ENCODE measurements around the gene CPXM2.

Gene CPXM2

DNA sequence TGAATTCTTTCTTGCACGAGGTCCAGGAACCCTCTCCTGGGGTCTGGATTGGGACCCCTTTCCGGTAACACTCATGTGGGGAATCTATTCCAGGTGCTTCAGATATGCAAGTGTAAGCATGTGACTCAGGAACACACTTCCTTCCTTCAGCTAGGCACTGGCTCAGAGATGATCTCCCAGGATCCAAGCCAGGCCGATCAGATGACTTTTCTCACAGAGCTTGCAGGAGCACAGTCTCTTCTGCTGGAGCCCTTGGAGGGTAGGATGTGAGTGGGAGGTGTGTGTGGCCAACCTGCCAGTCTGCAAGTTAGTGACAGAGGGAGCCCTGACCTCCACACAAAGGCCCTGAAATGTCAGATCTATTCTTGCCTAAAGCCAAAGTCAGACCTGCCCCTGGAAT lies 108.3 kb downstream of the CPXM2 start:
- no peak for TF ChIP-seq Cebpa-rat (IDR thresholded peaks at IDR 0.05)

DNA sequence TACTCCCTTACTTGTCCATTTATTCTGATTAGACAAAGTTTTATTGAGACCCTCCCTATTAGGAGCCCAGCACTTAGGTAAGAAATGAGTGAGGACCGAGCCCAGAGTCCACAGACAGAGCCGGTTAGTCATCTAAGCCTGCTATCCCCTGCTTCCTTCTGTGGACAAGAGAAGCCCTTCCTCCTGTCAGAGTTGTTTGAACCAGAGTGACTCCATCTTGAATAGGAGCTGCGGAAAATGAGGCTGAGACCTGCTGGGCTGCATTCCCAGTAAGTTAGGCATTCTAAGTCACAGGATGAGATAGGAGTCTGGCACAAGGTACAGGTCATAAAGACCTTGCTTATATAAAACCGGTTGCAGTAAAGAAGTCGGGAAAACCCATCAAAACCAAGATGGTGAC lies 109.1 kb downstream of the CPXM2 start:
- H4K20me1 ChIP-seq: peaks cover 0 to 16% (median 0%) of the 10 kb centered on the region in 11 experiments; a peak in 3 of 22 replicates
- no peak overlapping the region for H3K27ac ChIP-seq
- H3K36me3 ChIP-seq: no peaks in the 10 kb centered on the region
- no peak overlapping the region for H3K4me2 ChIP-seq
- no peaks in the 10 kb centered on the region for H3K9me3 ChIP-seq (replicated peaks in 1 of 11)
- no peaks in the 10 kb centered on the region for H3K4me1 ChIP-seq
- H3K27me3 ChIP-seq: peaks cover 14 to 95% (median 36%) of the 10 kb centered on the region in 11 experiments
- no peak overlapping the region for H3K4me3 ChIP-seq
- H3K9ac ChIP-seq: no peak overlapping the region
- no peak for TF ChIP-seq Cebpa-rat (IDR thresholded peaks at IDR 0.05)

More for the DNA sequence above, 108.3 kb downstream of the CPXM2 start:
- Histone ChIP-seq H3K27me3 (peaks cover 7 to 87% (median 29%) of the 10 kb centered on the region in 11 experiments), H3K36me3 (no peaks in the 10 kb centered on the region), H3K4me3 (no peak overlapping the region), H3K9me3 (replicated peaks in 1 of 11) (peaks cover 0 to 2% (median 0%) of the 10 kb centered on the region in 11 experiments; a peak in 1 of 22 replicates), H3K4me2 (no peak overlapping the region), H3K9ac (no peak overlapping the region), H3K4me1 (no peaks in the 10 kb centered on the region), H4K20me1 (peaks cover 0 to 16% (median 0%) of the 10 kb centered on the region in 11 experiments; a peak in 3 of 22 replicates), H3K27ac (no peak overlapping the region)

DNA sequence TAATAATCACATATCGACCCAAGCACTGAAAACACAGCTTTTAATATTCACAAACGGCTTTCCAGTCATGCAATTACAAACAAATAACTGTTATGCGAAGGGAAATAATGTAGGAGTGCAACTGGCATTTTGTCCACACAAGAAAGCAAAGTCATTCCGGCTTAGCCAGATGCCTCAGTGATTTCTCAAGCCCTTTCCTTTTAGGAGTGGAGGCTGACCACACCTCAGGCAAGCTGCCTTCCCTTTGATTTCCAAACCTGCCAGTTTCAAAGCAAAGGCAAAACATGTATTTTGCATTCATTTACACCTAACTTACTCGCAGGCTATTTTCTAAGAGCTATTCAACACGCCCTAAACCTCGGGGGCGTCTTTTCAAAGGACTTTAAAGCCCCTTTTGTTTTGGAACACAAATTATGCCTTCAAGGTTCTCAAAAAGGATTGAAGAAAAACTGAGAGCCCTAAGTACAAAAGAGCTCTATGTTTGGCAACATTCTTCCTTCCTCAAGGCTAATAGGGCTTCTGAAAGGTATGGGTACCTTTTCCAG lies 109.6 kb downstream of the CPXM2 start:
- Histone ChIP-seq H3K9ac (no peak overlapping the region), H4K20me1 (peaks cover 0 to 18% (median 0%) of the 10 kb centered on the region in 11 experiments; a peak in 3 of 22 replicates), H3K27ac (no peak overlapping the region), H3K36me3 (no peaks in the 10 kb centered on the region), H3K4me2 (no peak overlapping the region), H3K4me1 (no peaks in the 10 kb centered on the region), H3K4me3 (no peak overlapping the region), H3K9me3 (replicated peaks in 1 of 11) (no peaks in the 10 kb centered on the region), H3K27me3 (peaks cover 20 to 99% (median 42%) of the 10 kb centered on the region in 11 experiments)
- TF ChIP-seq Cebpa-rat (IDR thresholded peaks at IDR 0.05): no peak

DNA sequence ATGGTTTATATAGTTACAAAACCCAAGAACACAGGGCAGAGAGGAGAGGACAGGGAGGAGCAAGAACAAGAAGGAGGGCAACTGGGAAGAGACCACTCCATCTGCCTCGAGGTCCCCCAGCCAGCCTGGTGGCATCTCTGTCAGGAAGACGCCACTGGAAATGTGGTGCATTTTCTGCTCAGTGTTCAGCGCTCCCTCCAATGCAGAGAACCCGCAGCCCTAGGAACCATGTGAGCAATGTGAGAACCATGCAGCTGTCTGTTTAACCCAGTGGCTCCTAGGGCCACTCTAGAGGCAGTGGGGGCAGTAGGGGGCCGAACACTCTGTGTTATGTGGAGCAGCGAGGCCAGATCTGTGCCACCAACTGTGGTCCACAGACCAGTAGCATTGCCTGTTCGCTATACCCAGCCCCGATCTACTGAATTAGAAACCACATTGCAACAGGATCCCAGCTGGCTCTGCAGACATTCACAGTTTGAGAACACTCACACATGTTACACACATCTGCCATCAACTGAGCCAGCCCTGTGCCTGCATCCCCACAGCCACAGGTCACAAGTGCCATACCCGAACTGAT lies 110.2 kb downstream of the CPXM2 start:
- Histone ChIP-seq H3K9ac (no peak overlapping the region), H3K27ac (no peak overlapping the region), H3K9me3 (replicated peaks in 1 of 11) (no peaks in the 10 kb centered on the region), H3K4me1 (no peaks in the 10 kb centered on the region), H3K27me3 (peaks cover 26 to 100% (median 48%) of the 10 kb centered on the region in 11 experiments), H3K4me2 (no peak overlapping the region), H4K20me1 (peaks cover 0 to 19% (median 0%) of the 10 kb centered on the region in 11 experiments; a peak in 3 of 22 replicates), H3K36me3 (no peaks in the 10 kb centered on the region), H3K4me3 (no peak overlapping the region)
- TF ChIP-seq Cebpa-rat (IDR thresholded peaks at IDR 0.05): no peak

DNA sequence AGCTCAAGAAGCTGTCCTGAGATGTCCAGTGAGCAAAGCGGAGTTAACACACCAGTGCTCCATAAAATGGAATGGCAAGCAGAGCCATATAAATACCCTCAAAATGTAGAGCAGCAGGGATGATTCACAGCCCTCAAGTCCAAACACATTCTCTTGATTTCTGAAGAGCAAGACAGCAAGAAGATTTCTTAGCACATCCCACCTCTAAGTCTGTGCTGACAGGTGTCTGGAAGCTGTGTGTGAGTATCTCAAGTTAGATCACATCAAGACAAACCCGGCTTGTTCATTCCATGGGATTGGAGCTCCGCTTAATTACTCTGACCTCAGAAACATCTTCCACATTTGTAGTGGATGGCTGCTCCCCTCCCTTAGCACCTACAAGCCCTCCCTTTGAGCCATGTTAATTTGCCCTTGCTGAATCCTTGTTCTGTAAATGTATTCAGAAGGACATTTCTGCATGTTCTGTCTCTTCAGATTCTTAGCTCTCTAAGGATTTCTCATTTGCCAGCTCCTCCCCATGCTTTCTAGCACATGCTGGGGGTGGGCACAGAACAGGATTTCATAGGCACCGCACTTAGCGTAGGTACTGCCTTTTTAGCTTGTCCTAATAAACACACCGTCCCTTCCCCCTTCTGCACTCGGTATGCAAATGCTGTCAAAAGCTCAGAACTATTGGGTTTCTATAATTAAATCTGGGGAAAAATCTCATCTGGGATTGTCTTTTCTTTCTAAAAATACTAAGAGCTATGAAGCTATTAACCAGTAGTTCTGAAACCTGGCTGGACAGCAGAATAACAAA lies 112.7 kb downstream of the CPXM2 start:
- Histone ChIP-seq H3K4me3 (no peak overlapping the region), H3K27me3 (peaks cover 50 to 100% (median 70%) of the 10 kb centered on the region in 11 experiments), H3K9ac (no peak overlapping the region), H4K20me1 (peaks cover 0 to 19% (median 0%) of the 10 kb centered on the region in 11 experiments; a peak in 3 of 22 replicates), H3K27ac (no peak overlapping the region), H3K9me3 (replicated peaks in 1 of 11) (peaks cover 0 to 6% (median 2%) of the 10 kb centered on the region in 11 experiments; a peak in 13 of 22 replicates), H3K4me2 (no peak overlapping the region), H3K36me3 (no peaks in the 10 kb centered on the region), H3K4me1 (no peaks in the 10 kb centered on the region)
- TF ChIP-seq Cebpa-rat (IDR thresholded peaks at IDR 0.05): no peak

DNA sequence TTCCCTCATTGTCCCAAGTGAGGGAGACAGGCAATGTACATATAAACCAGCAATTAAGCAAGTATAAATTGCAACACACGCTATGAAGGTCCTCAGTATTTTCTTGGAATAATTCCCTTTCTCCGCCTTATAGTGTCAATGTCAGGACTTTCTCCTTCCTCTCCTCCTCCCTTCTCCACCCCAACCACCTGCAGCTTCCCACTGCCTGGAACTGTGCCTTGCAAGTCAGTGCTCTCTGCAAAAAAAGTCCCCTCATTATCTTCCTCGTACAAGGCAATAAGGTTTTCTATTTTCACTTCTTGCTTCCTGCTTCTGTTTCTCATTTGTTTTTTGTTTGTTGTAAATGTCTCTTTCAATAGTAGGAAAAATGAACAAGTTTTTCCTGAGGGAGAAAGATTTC lies 113.7 kb downstream of the CPXM2 start:
- H3K9me3 ChIP-seq (replicated peaks in 1 of 11): peaks cover 9 to 16% (median 13%) of the 10 kb centered on the region in 11 experiments
- H3K4me1 ChIP-seq: no peaks in the 10 kb centered on the region
- H3K27ac ChIP-seq: no peak overlapping the region
- TF ChIP-seq Cebpa-rat (IDR thresholded peaks at IDR 0.05): no peak
- no peak overlapping the region for H3K9ac ChIP-seq
- no peak overlapping the region for H3K4me3 ChIP-seq
- peaks cover 50 to 95% (median 70%) of the 10 kb centered on the region in 11 experiments for H3K27me3 ChIP-seq
- no peaks in the 10 kb centered on the region for H3K36me3 ChIP-seq
- no peak overlapping the region for H3K4me2 ChIP-seq
- H4K20me1 ChIP-seq: peaks cover 0 to 19% (median 0%) of the 10 kb centered on the region in 11 experiments; a peak in 3 of 22 replicates

DNA sequence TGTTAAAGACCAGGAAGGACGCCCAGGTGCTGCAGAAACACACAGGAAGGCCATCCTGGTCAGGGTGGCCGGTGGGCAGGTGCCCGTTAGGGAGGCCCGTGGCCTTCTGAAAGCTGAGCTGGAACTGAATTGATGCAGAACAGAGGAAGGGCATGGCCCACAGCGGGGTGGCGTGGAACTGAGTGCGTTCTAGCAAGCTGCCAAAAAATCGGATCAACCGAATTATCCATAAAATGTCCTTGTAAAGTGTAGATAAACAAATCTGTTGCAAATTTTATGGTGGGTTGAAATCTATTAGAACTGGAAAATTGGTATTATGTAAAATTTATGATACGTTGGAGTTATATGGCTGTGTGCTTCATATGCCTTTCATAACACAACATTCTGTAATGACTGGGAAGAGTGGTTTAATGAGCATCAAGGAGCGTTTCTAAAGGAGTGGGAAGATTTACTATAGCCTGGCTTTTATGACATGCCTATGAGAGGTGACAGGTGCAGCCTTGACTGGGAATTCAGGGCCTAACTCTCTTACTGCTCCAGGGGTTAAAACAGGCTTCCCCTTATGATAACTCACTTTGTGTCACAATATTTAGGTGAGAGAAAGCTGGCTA lies 117.4 kb downstream of the CPXM2 start:
- H3K4me1 ChIP-seq: no peaks in the 10 kb centered on the region
- no peak overlapping the region for H3K27ac ChIP-seq
- H3K4me2 ChIP-seq: no peak overlapping the region
- no peak overlapping the region for H3K4me3 ChIP-seq
- H3K9me3 ChIP-seq (replicated peaks in 1 of 11): peaks cover 12 to 32% (median 25%) of the 10 kb centered on the region in 11 experiments
- peaks cover 0 to 9% (median 0%) of the 10 kb centered on the region in 11 experiments; a peak in 2 of 22 replicates for H4K20me1 ChIP-seq
- peaks cover 81 to 95% (median 84%) of the 10 kb centered on the region in 11 experiments for H3K27me3 ChIP-seq
- H3K36me3 ChIP-seq: no peaks in the 10 kb centered on the region
- TF ChIP-seq Cebpa-rat (IDR thresholded peaks at IDR 0.05): no peak
- H3K9ac ChIP-seq: no peak overlapping the region

DNA sequence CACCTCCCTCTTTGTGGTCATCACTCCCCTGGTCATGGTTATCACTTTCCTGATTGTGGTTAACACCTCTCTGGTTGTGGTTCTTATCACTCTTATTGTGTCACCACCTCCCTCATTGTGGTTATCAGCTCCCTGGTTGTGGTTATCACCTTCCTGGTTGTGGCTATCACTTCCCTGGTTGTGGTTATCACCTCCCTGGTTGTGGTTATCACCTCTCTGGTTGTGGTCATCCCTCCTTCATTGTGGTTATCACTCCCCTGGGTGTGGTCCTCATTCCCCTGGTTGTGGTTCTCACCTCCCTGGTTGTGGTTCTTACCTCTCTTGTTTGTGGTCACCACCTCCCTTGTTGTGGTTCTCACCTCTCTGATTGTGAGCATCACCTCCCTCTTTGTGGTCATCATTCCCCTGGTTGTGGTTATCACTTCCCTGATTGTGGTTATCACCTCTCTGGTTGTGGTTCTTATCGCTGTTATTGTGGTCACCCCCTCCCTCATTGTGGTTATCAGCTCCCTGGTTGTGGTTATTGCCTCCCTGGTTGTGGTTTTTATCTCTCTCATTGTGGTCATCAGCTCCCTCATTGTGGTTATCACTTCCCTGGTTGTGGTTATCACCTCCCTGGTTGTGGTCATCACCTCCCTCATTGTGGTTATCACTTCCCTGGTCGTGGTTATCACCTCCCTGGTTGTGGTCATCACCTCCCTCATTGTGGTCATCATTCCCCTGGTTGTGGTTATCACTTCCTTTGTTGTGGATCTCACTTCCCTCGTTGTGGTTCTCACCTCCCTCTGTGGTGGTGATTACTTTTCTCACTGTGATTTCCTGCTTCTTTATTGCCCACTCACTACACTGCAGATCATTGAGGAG lies 118.7 kb downstream of the CPXM2 start:
- H3K27ac ChIP-seq: no peak overlapping the region
- peaks cover 12 to 32% (median 25%) of the 10 kb centered on the region in 11 experiments for H3K9me3 ChIP-seq (replicated peaks in 1 of 11)
- H3K4me2 ChIP-seq: no peak overlapping the region
- H3K36me3 ChIP-seq: no peaks in the 10 kb centered on the region
- no peak for TF ChIP-seq Cebpa-rat (IDR thresholded peaks at IDR 0.05)
- no peak overlapping the region for H3K9ac ChIP-seq
- peaks cover 79 to 94% (median 84%) of the 10 kb centered on the region in 11 experiments for H3K27me3 ChIP-seq
- no peak overlapping the region; a peak in 1 of 20 replicates for H3K4me3 ChIP-seq
- no peaks in the 10 kb centered on the region for H3K4me1 ChIP-seq
- peaks cover 0 to 3% (median 0%) of the 10 kb centered on the region in 11 experiments; a peak in 1 of 22 replicates for H4K20me1 ChIP-seq
